ENCODE data around the gene L3MBTL1.
"Not testable (repeated sequence)": the region's sequence is repeated elsewhere in the genome, so short reads cannot be mapped to it uniquely, and the experiment has no call there.

L3MBTL1 gene

GRCh38 chr20:43464219-43464790, 43.2 kb upstream of the L3MBTL1 start:
- Histone ChIP-seq H2AFZ (ENCODE audit: low read length, unreplicated experiment) (no peak overlapping the region), H3K4me3 (ENCODE audit: low read depth, low read length) (no peak overlapping the region), H3K27me3 (ENCODE audit: insufficient read depth, low read length) (no peaks in the 10 kb centered on the region), H3K79me2 (ENCODE audit: control insufficient read depth, insufficient read depth, low read length, unreplicated experiment) (peaks cover 36% of the 10 kb centered on the region), H3K27ac (ENCODE audit: low read depth, low read length) (no peak overlapping the region), H3K4me1 (ENCODE audit: control insufficient read depth, insufficient read depth, low read length, unreplicated experiment) (peaks cover 7% of the 10 kb centered on the region), H3K36me3 (ENCODE audit: insufficient read depth, low read length) (peaks cover 51% of the 10 kb centered on the region)

- H3K4me3 ChIP-seq (ENCODE audit: low read depth, low read length): no peak overlapping the region
- H3K36me3 ChIP-seq (ENCODE audit: insufficient read depth, low read length): peaks cover 41% of the 10 kb centered on the region
- H3K27ac ChIP-seq (ENCODE audit: low read depth, low read length): no peak overlapping the region
- no peaks in the 10 kb centered on the region for H3K27me3 ChIP-seq (ENCODE audit: insufficient read depth, low read length)
- H3K79me2 ChIP-seq (ENCODE audit: control insufficient read depth, insufficient read depth, low read length, unreplicated experiment): peaks cover 24% of the 10 kb centered on the region
- peaks cover 7% of the 10 kb centered on the region for H3K4me1 ChIP-seq (ENCODE audit: control insufficient read depth, insufficient read depth, low read length, unreplicated experiment)
- no peak overlapping the region for H2AFZ ChIP-seq (ENCODE audit: low read length, unreplicated experiment)
These were observed 41.9 kb upstream of the L3MBTL1 start for GRCh38 chr20:43465625-43465943.

DNA sequence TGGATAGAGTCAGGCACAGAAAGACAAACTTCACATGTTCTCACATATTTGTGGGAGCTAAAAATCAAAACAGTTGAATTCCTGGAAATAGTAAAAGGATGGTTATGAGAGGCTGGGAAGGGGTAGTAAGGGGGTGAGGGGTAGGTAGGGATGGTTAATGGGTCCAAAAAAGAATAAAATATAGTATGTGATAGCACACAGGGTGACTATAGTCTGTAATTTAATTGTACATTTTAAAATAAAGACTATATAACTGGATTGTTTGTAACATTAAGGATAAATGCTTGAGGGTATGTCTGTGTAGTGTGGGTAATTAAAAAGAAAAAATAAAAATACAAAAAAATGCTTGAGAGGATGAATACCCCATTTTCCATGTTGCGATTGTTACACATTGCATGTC, 39.9 kb upstream of the L3MBTL1 start:
- H3K27me3 ChIP-seq (ENCODE audit: insufficient read depth, low read length): no peaks in the 10 kb centered on the region
- peaks cover 26% of the 10 kb centered on the region for H3K36me3 ChIP-seq (ENCODE audit: insufficient read depth, low read length)
- H3K27ac ChIP-seq (ENCODE audit: low read depth, low read length): no peak overlapping the region
- peaks cover 7% of the 10 kb centered on the region for H3K79me2 ChIP-seq (ENCODE audit: control insufficient read depth, insufficient read depth, low read length, unreplicated experiment)
- H2AFZ ChIP-seq (ENCODE audit: low read length, unreplicated experiment): no peak overlapping the region
- peaks cover 4% of the 10 kb centered on the region for H3K4me1 ChIP-seq (ENCODE audit: control insufficient read depth, insufficient read depth, low read length, unreplicated experiment)
- H3K4me3 ChIP-seq (ENCODE audit: low read depth, low read length): no peak overlapping the region

- Histone ChIP-seq H3K27me3 (ENCODE audit: insufficient read depth, low read length) (no peaks in the 10 kb centered on the region), H3K36me3 (ENCODE audit: insufficient read depth, low read length) (no peaks in the 10 kb centered on the region), H3K4me3 (ENCODE audit: low read depth, low read length) (no peak overlapping the region), H3K27ac (ENCODE audit: low read depth, low read length) (no peak overlapping the region), H2AFZ (ENCODE audit: low read length, unreplicated experiment) (no peak overlapping the region), H3K4me1 (ENCODE audit: control insufficient read depth, insufficient read depth, low read length, unreplicated experiment) (peaks cover 4% of the 10 kb centered on the region), H3K79me2 (ENCODE audit: control insufficient read depth, insufficient read depth, low read length, unreplicated experiment) (no peaks in the 10 kb centered on the region)
These were observed 34.7 kb upstream of the L3MBTL1 start for GRCh38 chr20:43472671-43473380.

DNA sequence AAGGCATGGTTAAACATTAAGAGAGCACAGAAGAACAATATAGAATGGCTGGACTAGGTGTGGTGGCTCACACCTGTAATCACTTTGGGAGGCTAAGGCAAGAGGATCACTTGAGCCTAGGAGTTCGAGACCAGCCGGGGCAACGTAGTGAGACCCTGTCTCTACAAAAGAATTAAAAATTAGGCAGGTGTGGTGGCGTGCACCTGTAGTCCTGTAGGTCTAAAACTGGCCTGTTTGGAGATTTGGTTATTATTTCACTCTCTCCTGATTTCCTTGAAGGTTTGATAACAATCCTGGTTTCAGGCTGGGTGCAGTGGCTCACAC, 34.2 kb upstream of the L3MBTL1 start:
- Histone ChIP-seq H2AFZ (ENCODE audit: low read length, unreplicated experiment) (no peak overlapping the region), H3K4me1 (ENCODE audit: control insufficient read depth, insufficient read depth, low read length, unreplicated experiment) (peaks cover 4% of the 10 kb centered on the region), H3K4me3 (ENCODE audit: low read depth, low read length) (no peak overlapping the region), H3K79me2 (ENCODE audit: control insufficient read depth, insufficient read depth, low read length, unreplicated experiment) (no peaks in the 10 kb centered on the region), H3K27ac (ENCODE audit: low read depth, low read length) (no peak overlapping the region), H3K36me3 (ENCODE audit: insufficient read depth, low read length) (no peaks in the 10 kb centered on the region), H3K27me3 (ENCODE audit: insufficient read depth, low read length) (peaks cover 4% of the 10 kb centered on the region; the same call in 1 of the 2 replicates)

DNA sequence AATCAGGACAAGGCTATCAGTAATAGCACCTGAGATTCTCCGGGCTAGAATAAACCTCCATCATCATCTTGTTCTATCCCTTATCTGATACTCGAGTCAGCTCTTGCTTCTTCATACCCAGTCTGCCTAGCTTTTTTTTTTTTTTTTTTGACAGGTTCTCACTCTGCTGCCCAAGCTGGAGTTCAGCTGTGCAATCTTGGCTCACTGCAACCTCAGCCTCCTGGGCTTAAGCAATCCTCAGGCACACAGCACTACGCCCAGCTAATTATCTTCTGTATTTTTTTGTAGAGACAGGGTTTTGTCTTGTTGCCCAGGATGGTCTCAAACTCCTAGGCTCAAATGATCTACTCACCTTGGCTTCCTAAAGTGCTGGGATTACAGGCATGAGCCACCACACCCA, 30.3 kb upstream of the L3MBTL1 start:
- H3K36me3 ChIP-seq (ENCODE audit: insufficient read depth, low read length): no peaks in the 10 kb centered on the region
- no peaks in the 10 kb centered on the region for H3K79me2 ChIP-seq (ENCODE audit: control insufficient read depth, insufficient read depth, low read length, unreplicated experiment)
- H3K4me1 ChIP-seq (ENCODE audit: control insufficient read depth, insufficient read depth, low read length, unreplicated experiment): no peaks in the 10 kb centered on the region
- no peak overlapping the region for H3K4me3 ChIP-seq (ENCODE audit: low read depth, low read length)
- no peak overlapping the region for H2AFZ ChIP-seq (ENCODE audit: low read length, unreplicated experiment)
- H3K27me3 ChIP-seq (ENCODE audit: insufficient read depth, low read length): peaks cover 5% of the 10 kb centered on the region; the same call in 1 of the 2 replicates
- H3K27ac ChIP-seq (ENCODE audit: low read depth, low read length): no peak overlapping the region

DNA sequence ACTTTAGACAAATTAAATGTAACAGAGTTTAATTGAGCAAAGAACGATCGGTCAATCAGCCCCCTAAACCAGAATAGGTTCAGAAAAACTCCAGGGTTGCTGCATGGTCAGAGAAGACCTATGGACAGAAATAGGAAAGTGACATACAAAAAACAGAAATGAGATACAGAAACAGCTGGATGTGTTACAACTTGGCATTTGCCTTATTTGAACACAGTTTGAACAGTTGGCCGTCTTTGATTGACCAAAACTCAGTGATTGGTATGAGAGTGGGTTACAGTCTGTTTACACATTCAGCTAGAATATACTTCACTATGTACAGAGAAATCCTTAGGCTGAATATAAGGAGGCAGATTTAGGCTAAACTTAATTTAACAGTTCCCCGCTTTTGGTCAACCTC, 29.9 kb upstream of the L3MBTL1 start:
- Histone ChIP-seq H3K4me1 (ENCODE audit: control insufficient read depth, insufficient read depth, low read length, unreplicated experiment) (no peaks in the 10 kb centered on the region), H3K27me3 (ENCODE audit: insufficient read depth, low read length) (peaks cover 5% of the 10 kb centered on the region; the same call in 1 of the 2 replicates), H2AFZ (ENCODE audit: low read length, unreplicated experiment) (no peak overlapping the region), H3K36me3 (ENCODE audit: insufficient read depth, low read length) (no peaks in the 10 kb centered on the region), H3K27ac (ENCODE audit: low read depth, low read length) (no peak overlapping the region), H3K4me3 (ENCODE audit: low read depth, low read length) (no peak overlapping the region), H3K79me2 (ENCODE audit: control insufficient read depth, insufficient read depth, low read length, unreplicated experiment) (no peaks in the 10 kb centered on the region)

- H3K27me3 ChIP-seq (ENCODE audit: insufficient read depth, low read length): peaks cover 3% of the 10 kb centered on the region; the same call in 1 of the 2 replicates
- H2AFZ ChIP-seq (ENCODE audit: low read length, unreplicated experiment): no peak overlapping the region
- H3K4me1 ChIP-seq (ENCODE audit: control insufficient read depth, insufficient read depth, low read length, unreplicated experiment): no peaks in the 10 kb centered on the region
- no peak overlapping the region for H3K27ac ChIP-seq (ENCODE audit: low read depth, low read length)
- no peaks in the 10 kb centered on the region for H3K36me3 ChIP-seq (ENCODE audit: insufficient read depth, low read length)
- no peak overlapping the region for H3K4me3 ChIP-seq (ENCODE audit: low read depth, low read length)
- H3K79me2 ChIP-seq (ENCODE audit: control insufficient read depth, insufficient read depth, low read length, unreplicated experiment): no peaks in the 10 kb centered on the region
These were observed 17.5 kb upstream of the L3MBTL1 start for GRCh38 chr20:43490038-43490437.

- Histone ChIP-seq H3K36me3 (ENCODE audit: insufficient read depth, low read length) (no peaks in the 10 kb centered on the region), H3K27ac (ENCODE audit: low read depth, low read length) (no peak overlapping the region), H3K4me3 (ENCODE audit: low read depth, low read length) (no peak overlapping the region), H3K79me2 (ENCODE audit: control insufficient read depth, insufficient read depth, low read length, unreplicated experiment) (no peaks in the 10 kb centered on the region), H2AFZ (ENCODE audit: low read length, unreplicated experiment) (no peak overlapping the region), H3K27me3 (ENCODE audit: insufficient read depth, low read length) (peaks cover 3% of the 10 kb centered on the region; the same call in 1 of the 2 replicates), H3K4me1 (ENCODE audit: control insufficient read depth, insufficient read depth, low read length, unreplicated experiment) (no peaks in the 10 kb centered on the region)
These were observed 15.4 kb upstream of the L3MBTL1 start for GRCh38 chr20:43492101-43492500.

- no peaks in the 10 kb centered on the region for H3K36me3 ChIP-seq (ENCODE audit: insufficient read depth, low read length)
- no peaks in the 10 kb centered on the region for H3K4me1 ChIP-seq (ENCODE audit: control insufficient read depth, insufficient read depth, low read length, unreplicated experiment)
- H3K4me3 ChIP-seq (ENCODE audit: low read depth, low read length): no peak overlapping the region
- no peak overlapping the region for H3K27ac ChIP-seq (ENCODE audit: low read depth, low read length)
- H2AFZ ChIP-seq (ENCODE audit: low read length, unreplicated experiment): no peak overlapping the region
- H3K27me3 ChIP-seq (ENCODE audit: insufficient read depth, low read length): no peaks in the 10 kb centered on the region; the same call in 1 of the 2 replicates
- H3K79me2 ChIP-seq (ENCODE audit: control insufficient read depth, insufficient read depth, low read length, unreplicated experiment): no peaks in the 10 kb centered on the region
These were observed 12.1 kb upstream of the L3MBTL1 start for GRCh38 chr20:43495388-43495787.

- not testable (repeated sequence) for H2AFZ ChIP-seq (ENCODE audit: low read length, unreplicated experiment); H3K4me1 ChIP-seq (ENCODE audit: control insufficient read depth, insufficient read depth, low read length, unreplicated experiment); H3K27ac ChIP-seq (ENCODE audit: low read depth, low read length); H3K36me3 ChIP-seq (ENCODE audit: insufficient read depth, low read length); H3K79me2 ChIP-seq (ENCODE audit: control insufficient read depth, insufficient read depth, low read length, unreplicated experiment); H3K4me3 ChIP-seq (ENCODE audit: low read depth, low read length)
- H3K27me3 ChIP-seq (ENCODE audit: insufficient read depth, low read length): peaks cover 37% of the 10 kb centered on the region
These were observed 5.5 kb upstream of the L3MBTL1 start for GRCh38 chr20:43502021-43502420.
